Esophagus muscularis mucosa (tissue), 4 donors: ENCODE results near the gene USP15. TPM values are rescaled to one million over a fixed set of nuclear protein-coding genes. Genes with fewer than 3 reads are reported as not detected.

ENCODE experiments used
- DNase-seq: peaks from one replicate; pipeline ENCODE4 v3.0.0-alpha.2; 2017; ENCODE audit errors: extremely low spot score
- H3K27ac ChIP-seq, 4 donors: fragments of 200-600 bp; sonication (generic); replicated peaks in 1 of 4; 1 replicate in 3 of 4; 2 replicates in 1 of 4; pipeline ENCODE4 v1.5.1; 2016 to 2019; ENCODE audit warnings: mild to moderate bottlenecking in 1 of 4
- H3K27me3 ChIP-seq, 4 donors: fragments of 200-600 bp; sonication (generic); one replicate each; pipeline versions ENCODE4 v1.5.1 to v1.6.0; 2016 to 2019
- H3K36me3 ChIP-seq, 4 donors: fragments of 200-600 bp; sonication (generic); one replicate each; pipeline ENCODE4 v1.5.1; 2016 to 2019
- H3K4me1 ChIP-seq, 4 donors: fragments of 200-600 bp; sonication (generic); one replicate each; pipeline ENCODE4 v1.5.1; 2016 to 2019
- H3K4me3 ChIP-seq, 4 donors: fragments of 200-600 bp; sonication (generic); 1 replicate in 2 of 4; 2 replicates in 2 of 4; pipeline ENCODE4 v1.5.1; 2016 to 2019; ENCODE audit warnings: mild to moderate bottlenecking in 4 of 4, moderate library complexity in 1 of 4
- H3K9me3 ChIP-seq, 4 donors: fragments of 200-600 bp; sonication (generic); 1 replicate in 3 of 4; 2 replicates in 1 of 4; pipeline ENCODE4 v1.5.1; 2016 to 2019
- EP300 ChIP-seq: sonication (generic); formaldehyde crosslinking; IDR thresholded peaks from one replicate; pipeline ENCODE4 v1.6.1; 2017; ENCODE audit warnings: antibody characterized with exemption
- POLR2A ChIP-seq: fragments of 450-650 bp; IDR thresholded peaks from one replicate; pipeline ENCODE4 v1.6.1; 2017; ENCODE audit warnings: antibody characterized with exemption, moderate library complexity, mild to moderate bottlenecking, low read depth
- POLR2AphosphoS5 ChIP-seq, 2 donors: sonication (generic); formaldehyde crosslinking; IDR thresholded peaks; one replicate each; pipeline ENCODE4 v1.6.1; 2017; ENCODE audit warnings: antibody characterized with exemption in 2 of 2
- WGBS: methylation state at CpG from one replicate; pipeline ENCODE4 v1.1.5; 2018; 5-methylcytosine and 5-hydroxymethylcytosine counted together
- intact Hi-C: fragments of 100-400 bp; cut with DNase I; formaldehyde crosslinking; loops from one replicate; pipeline ENCODE4 v1.15.1; 2023
- total RNA-seq, 4 donors: library from RNA; depleted of rRNA; stranded (reverse); fragments of >200 nt; gene quantifications; one replicate each; pipeline versions ENCODE4 v1.1.0 to v1.2.1, GENCODE V29; 2016
- TF ChIP-seq, protein P1 (sequence below), 3 experiments: fragments of 200-600 bp in 2 of 3; fragments of 450-650 bp in 1 of 3; sonication (generic) in 2 of 3; IDR thresholded peaks; one replicate each; pipeline ENCODE4 v1.5.1; 2017 to 2019; ENCODE audit warnings: antibody characterized with exemption in 3 of 3, mild to moderate bottlenecking in 2 of 3, moderate library complexity in 1 of 3

The USP15 gene
- total RNA-seq, 4 donors from 2014 or later: 38.0 to 78.5 (median 49.9) TPM

DNA sequence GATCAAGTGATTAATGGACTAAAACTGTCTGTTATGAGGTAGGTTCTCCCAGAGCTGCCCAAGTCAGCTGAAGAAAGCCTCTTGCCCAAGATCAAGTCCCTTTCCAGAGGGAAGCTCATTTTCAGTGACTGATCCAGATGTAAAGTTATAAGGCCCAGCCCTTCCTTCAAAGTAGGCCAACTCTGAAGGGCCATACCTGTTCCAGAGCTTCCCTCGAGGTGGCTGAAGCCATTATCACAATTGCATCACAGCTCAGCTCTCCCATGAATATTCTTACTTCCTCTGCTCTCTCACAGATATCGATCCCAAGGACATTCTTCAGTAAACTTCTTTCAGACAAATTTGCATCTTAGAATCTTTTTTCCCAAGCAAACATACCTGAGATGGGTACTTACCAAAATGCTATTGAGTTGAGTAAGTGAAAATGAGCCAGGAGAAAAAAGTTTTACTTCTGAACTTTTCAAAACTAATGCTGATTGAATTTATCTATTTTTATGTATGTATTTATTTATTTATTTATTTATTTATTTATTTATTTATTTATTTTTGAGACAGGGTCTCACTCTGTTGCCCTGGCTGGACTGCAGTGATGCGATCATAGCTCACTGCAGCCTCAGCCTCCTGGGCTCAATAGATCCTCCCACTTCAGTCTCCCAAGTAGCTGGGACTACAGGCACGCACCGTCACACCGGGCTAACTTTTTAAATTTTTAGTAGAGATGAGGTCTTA is 42.6 kb upstream of the USP15 start:
- WGBS: 92% methylated on average over 6 of the region's 6 CpGs
- H3K27me3 ChIP-seq: no peaks in the 10 kb centered on the region
- no peak overlapping the region for H3K27ac ChIP-seq
- TF ChIP-seq POLR2A (no peak), EP300 (no peak), POLR2AphosphoS5 (IDR thresholded peaks at IDR 0.05) (no peak)
- TF ChIP-seq, protein P1, sequence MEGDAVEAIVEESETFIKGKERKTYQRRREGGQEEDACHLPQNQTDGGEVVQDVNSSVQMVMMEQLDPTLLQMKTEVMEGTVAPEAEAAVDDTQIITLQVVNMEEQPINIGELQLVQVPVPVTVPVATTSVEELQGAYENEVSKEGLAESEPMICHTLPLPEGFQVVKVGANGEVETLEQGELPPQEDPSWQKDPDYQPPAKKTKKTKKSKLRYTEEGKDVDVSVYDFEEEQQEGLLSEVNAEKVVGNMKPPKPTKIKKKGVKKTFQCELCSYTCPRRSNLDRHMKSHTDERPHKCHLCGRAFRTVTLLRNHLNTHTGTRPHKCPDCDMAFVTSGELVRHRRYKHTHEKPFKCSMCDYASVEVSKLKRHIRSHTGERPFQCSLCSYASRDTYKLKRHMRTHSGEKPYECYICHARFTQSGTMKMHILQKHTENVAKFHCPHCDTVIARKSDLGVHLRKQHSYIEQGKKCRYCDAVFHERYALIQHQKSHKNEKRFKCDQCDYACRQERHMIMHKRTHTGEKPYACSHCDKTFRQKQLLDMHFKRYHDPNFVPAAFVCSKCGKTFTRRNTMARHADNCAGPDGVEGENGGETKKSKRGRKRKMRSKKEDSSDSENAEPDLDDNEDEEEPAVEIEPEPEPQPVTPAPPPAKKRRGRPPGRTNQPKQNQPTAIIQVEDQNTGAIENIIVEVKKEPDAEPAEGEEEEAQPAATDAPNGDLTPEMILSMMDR (IDR thresholded peaks at IDR 0.05): no peak
- no peak for DNase-seq
- intact Hi-C loops: no loop called here
- no peak overlapping the region for H3K4me3 ChIP-seq
- H3K4me1 ChIP-seq: no peaks in the 10 kb centered on the region
- H3K36me3 ChIP-seq: no peaks in the 10 kb centered on the region
- no peaks in the 10 kb centered on the region for H3K9me3 ChIP-seq

DNA sequence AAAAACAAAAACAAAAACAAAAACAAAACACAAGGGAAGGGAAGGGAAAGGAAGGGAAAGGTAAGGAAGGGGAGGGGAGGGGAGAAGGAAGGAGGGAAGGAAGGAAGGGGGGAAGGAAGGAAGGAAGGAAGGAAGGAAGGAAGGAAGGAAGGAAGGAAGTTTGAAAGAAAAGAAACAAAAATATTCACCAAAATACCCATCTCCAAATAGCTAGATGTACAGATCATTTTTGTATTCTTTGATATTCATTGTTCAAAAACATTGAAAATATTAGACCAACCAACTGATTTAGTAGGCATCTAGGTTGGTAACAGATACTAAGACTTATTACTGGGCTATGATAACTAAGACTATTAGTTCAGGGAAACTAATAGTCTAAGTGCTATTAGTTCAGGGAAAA is 39.1 kb upstream of the USP15 start:
- H3K4me1 ChIP-seq: no peaks in the 10 kb centered on the region
- TF ChIP-seq, protein P1 (IDR thresholded peaks at IDR 0.05): no peak
- no peak for TF ChIP-seq POLR2AphosphoS5 (IDR thresholded peaks at IDR 0.05)
- TF ChIP-seq POLR2A: no peak
- TF ChIP-seq EP300: no peak
- intact Hi-C loops: no loop called here
- H3K27me3 ChIP-seq: no peaks in the 10 kb centered on the region
- no peak overlapping the region for H3K27ac ChIP-seq
- H3K36me3 ChIP-seq: no peaks in the 10 kb centered on the region
- no peaks in the 10 kb centered on the region for H3K9me3 ChIP-seq
- no peak for DNase-seq
- H3K4me3 ChIP-seq: no peak overlapping the region

DNA sequence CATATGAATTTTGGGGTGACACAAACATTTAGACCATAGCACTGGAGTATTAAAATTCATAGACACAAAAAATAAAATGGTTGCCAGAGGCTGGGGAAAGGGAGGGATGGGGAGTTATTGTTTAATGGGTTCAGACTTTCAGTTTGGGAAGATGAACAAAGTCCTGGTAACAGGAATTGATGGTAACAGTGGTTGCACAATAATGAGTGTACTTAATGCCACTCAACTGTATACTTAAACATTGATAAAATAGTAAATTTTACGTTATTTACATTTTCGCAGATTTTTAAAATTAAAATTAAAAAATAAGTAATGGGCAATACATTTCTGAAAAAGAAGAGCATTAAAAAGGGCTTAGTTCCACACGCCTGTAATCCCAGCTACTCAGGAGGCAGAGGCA is 35.6 kb upstream of the USP15 start:
- Histone ChIP-seq H3K36me3 (no peaks in the 10 kb centered on the region), H3K4me3 (no peak overlapping the region), H3K27ac (no peak overlapping the region), H3K4me1 (no peaks in the 10 kb centered on the region), H3K9me3 (no peaks in the 10 kb centered on the region), H3K27me3 (no peaks in the 10 kb centered on the region)
- intact Hi-C loops: no loop called here
- no peak for DNase-seq
- 91% methylated on average over 3 of the region's 3 CpGs for WGBS
- TF ChIP-seq POLR2AphosphoS5 (IDR thresholded peaks at IDR 0.05): no peak
- no peak for TF ChIP-seq EP300
- TF ChIP-seq POLR2A: no peak
- TF ChIP-seq, protein P1 (IDR thresholded peaks at IDR 0.05): no peak

DNA sequence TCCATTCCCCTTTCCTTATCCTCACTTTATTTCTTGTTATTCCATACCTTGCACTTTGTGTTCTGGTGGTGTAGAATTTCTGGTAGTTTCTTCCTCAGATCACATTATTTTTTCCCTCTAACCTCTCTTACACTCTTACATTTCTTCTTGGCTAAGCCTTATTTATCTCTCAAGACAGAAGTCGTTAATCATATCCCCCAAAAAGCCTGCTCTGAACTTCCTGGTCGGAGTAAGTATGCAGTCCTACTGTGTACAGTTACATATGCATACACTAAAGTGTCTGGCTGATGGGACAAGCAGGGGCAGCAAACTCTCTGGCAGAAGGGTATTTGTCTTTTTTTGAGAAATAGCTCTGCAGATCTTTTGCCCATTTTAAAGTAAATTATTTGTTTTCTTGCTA is 33.1 kb upstream of the USP15 start:
- TF ChIP-seq POLR2A (no peak), EP300 (no peak), POLR2AphosphoS5 (IDR thresholded peaks at IDR 0.05) (no peak)
- TF ChIP-seq, protein P1 (IDR thresholded peaks at IDR 0.05): no peak
- WGBS: 62% methylated on average over 2 of the region's 2 CpGs

DNA sequence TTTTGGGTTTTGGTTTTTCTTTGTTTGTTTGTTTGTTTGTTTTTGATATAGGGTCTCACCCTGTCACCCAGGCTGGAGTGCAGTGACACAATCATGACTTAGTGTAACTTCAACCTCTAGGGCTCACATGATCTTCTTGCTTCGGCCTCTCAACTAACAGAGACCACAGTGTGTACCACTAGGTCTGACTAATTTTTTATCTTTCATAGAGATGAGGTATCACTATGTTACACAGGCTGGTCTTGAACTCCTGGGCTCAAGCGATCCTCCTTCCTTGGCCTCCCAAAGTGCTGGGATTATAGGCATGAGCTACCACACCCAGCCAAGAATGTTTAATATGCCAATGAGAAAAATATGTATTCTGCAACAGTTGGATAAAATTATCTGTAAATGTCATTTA is 29.6 kb upstream of the USP15 start:
- Histone ChIP-seq H3K36me3 (no peaks in the 10 kb centered on the region), H3K27ac (no peak overlapping the region), H3K4me1 (no peaks in the 10 kb centered on the region), H3K27me3 (no peaks in the 10 kb centered on the region), H3K4me3 (no peak overlapping the region), H3K9me3 (no peaks in the 10 kb centered on the region)
- TF ChIP-seq EP300: no peak
- TF ChIP-seq, protein P1 (IDR thresholded peaks at IDR 0.05): no peak
- no peak for TF ChIP-seq POLR2AphosphoS5 (IDR thresholded peaks at IDR 0.05)
- no peak for TF ChIP-seq POLR2A
- DNase-seq: no peak
- intact Hi-C loops: no loop called here
- 93% methylated on average over 2 of the region's 2 CpGs for WGBS

More for the DNA sequence above, 33.1 kb upstream of the USP15 start:
- Histone ChIP-seq H3K27me3 (no peaks in the 10 kb centered on the region), H3K4me1 (no peaks in the 10 kb centered on the region), H3K27ac (no peak overlapping the region), H3K4me3 (no peak overlapping the region), H3K36me3 (no peaks in the 10 kb centered on the region), H3K9me3 (no peaks in the 10 kb centered on the region)
- intact Hi-C loops: no loop called here
- no peak for DNase-seq
